Loucy (cell line): Measurements from ENCODE around the gene G6PC3.

Source experiments
- EZH2phosphoT487 ChIP-seq: fragments of 200-600 bp; IDR thresholded peaks from 2 replicates; pipeline ENCODE4 v1.6.1; 2018; ENCODE audit warnings: antibody characterized with exemption, mild to moderate bottlenecking, moderate library complexity, borderline replicate concordance
- TF ChIP-seq, protein P1 (sequence below): fragments of 200-600 bp; sonication (generic); conservative IDR thresholded peaks from 2 replicates; pipeline ENCODE4 v1.5.1; 2014; ENCODE audit warnings: mild to moderate bottlenecking, antibody characterized with exemption, low read length

DNA sequence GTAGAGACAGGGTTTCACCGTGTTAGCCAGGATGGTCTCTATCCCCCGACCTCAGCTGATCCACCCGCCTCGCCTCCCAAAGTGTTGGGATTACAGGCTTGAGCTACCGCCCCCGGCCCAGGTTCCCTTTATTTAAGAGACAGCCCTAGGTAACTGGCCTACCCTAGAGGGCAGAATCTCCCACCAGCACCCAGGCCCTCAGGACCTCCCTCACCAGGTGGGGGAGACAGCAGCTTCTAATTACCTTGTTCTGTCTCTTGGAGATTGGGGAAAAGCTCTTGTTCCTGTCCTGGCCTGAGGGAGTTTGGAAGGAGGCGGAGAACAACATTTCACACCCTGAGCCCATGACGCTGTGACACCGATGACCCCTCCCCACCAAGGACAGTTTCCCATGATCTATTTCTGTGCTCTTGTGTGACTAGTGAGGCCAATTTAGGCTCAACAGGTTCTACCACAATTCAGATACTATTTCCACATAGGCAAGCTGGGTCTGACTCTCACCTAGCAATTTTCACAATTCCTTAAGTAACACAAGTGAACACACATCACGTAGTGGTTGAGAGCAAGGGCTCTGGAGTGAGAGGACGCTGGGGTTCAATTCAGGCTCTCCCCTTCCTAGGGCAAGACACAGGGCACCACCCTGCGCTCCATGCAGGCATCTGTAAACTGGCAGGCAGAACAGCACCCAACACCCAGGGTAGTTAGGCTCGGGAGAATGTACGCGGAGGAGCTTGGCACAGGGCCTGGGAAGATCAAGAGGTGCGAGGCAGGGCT, 32.5 kb downstream of the G6PC3 start:
- TF ChIP-seq, protein P1, sequence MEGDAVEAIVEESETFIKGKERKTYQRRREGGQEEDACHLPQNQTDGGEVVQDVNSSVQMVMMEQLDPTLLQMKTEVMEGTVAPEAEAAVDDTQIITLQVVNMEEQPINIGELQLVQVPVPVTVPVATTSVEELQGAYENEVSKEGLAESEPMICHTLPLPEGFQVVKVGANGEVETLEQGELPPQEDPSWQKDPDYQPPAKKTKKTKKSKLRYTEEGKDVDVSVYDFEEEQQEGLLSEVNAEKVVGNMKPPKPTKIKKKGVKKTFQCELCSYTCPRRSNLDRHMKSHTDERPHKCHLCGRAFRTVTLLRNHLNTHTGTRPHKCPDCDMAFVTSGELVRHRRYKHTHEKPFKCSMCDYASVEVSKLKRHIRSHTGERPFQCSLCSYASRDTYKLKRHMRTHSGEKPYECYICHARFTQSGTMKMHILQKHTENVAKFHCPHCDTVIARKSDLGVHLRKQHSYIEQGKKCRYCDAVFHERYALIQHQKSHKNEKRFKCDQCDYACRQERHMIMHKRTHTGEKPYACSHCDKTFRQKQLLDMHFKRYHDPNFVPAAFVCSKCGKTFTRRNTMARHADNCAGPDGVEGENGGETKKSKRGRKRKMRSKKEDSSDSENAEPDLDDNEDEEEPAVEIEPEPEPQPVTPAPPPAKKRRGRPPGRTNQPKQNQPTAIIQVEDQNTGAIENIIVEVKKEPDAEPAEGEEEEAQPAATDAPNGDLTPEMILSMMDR = no peak
- TF ChIP-seq EZH2phosphoT487 = no peak
